HG03064 (cell line): ENCODE results near the gene PHC2.

ENCODE experiments used
- ATAC-seq: cut with Tn5 transposase; IDR thresholded peaks from one replicate; pipeline ENCODE4 v1.9.1; 2021; ENCODE audit warnings: low read depth; ENCODE audit not compliant: unreplicated experiment

PHC2 gene

GRCh38 chr1:33430692-33431593, at the start of gene PHC2:
PHC2 (minus strand) TSS chr1:33431095; CDS start chr1:33375539, 55,556 bp downstream.
- peak; percentile 83 for ATAC-seq

- no peak for ATAC-seq
Observed at GRCh38 chr1:33477451-33477850, 46.6 kb upstream of the PHC2 start.

GRCh38 chr1:33473900-33474299, 43.0 kb upstream of the PHC2 start:
- ATAC-seq: no peak

- peak; percentile 86 for ATAC-seq
Observed at GRCh38 chr1:33472269-33472980, 41.5 kb upstream of the PHC2 start, which contains the start of gene ZSCAN20. ZSCAN20 (plus strand) TSS chr1:33472645; CDS start chr1:33479289, 6,644 bp downstream.

GRCh38 chr1:33471416-33471815, 40.5 kb upstream of the PHC2 start:
- no peak for ATAC-seq

GRCh38 chr1:33470495-33471012, 39.7 kb upstream of the PHC2 start:
- no peak for ATAC-seq

GRCh38 chr1:33469691-33470090, 38.8 kb upstream of the PHC2 start:
- no peak for ATAC-seq

- ATAC-seq: no peak
Observed at GRCh38 chr1:33468967-33469366, 38.1 kb upstream of the PHC2 start.

GRCh38 chr1:33468531-33468930, 37.6 kb upstream of the PHC2 start:
- no peak for ATAC-seq

- no peak for ATAC-seq
Observed at GRCh38 chr1:33468011-33468410, 37.1 kb upstream of the PHC2 start.

- no peak for ATAC-seq
Observed at GRCh38 chr1:33466159-33466558, 35.3 kb upstream of the PHC2 start.

GRCh38 chr1:33465316-33465715, 34.4 kb upstream of the PHC2 start:
- ATAC-seq: no peak

- no peak for ATAC-seq
Observed at GRCh38 chr1:33464552-33464951, 33.7 kb upstream of the PHC2 start.

- no peak for ATAC-seq
Observed at GRCh38 chr1:33462405-33463164, 31.7 kb upstream of the PHC2 start.

- ATAC-seq: no peak
Observed at GRCh38 chr1:33460947-33461629, 30.2 kb upstream of the PHC2 start.

- ATAC-seq: no peak
Observed at GRCh38 chr1:33460144-33460543, 29.2 kb upstream of the PHC2 start.

- ATAC-seq: no peak
Observed at GRCh38 chr1:33459691-33460090, 28.8 kb upstream of the PHC2 start.

GRCh38 chr1:33456502-33456886, 25.6 kb upstream of the PHC2 start:
- no peak for ATAC-seq

GRCh38 chr1:33455539-33456501, 24.9 kb upstream of the PHC2 start:
- no peak for ATAC-seq
